H1 (cell line): ENCODE measurements around the gene RBP4. TPM values are rescaled to one million over a fixed set of nuclear protein-coding genes. Genes with fewer than 3 reads are reported as not detected.

Experiments
- CTCF ChIA-PET: fragments of 300-600 bp; sonication (Branson Sonifier 250); formaldehyde crosslinking; loops from one replicate; lab custom pipeline; 2021; ENCODE audit not compliant: partially characterized antibody; lab: Charles Lee
- POLR2A ChIA-PET: fragments of 300-600 bp; sonication (Branson Sonifier 250); formaldehyde crosslinking; loops from one replicate; lab custom pipeline; 2021; ENCODE audit warnings: inconsistent platforms; ENCODE audit not compliant: partially characterized antibody; lab: Charles Lee
- DNase-seq, 2 experiments: peaks; one replicate each; pipeline versions ENCODE4 v3.0.0 to v3.0.0-alpha.2; 2010 to 2022; ENCODE audit warnings: low spot score in 2 of 2, low read depth in 1 of 2, mixed read lengths in 1 of 2
- FAIRE-seq: peaks from 2 replicates; lab custom pipeline; 2011; peaks lifted over from hg19 to GRCh38; lab: Jason Lieb, UNC
- H2AFZ ChIP-seq: 2 replicates; pipeline ENCODE4 v1.8.1; 2012; ENCODE audit warnings: low read length, inconsistent platforms
- H2AK5ac ChIP-seq: 2 replicates; pipeline ENCODE4 v1.6.1; 2013; ENCODE audit warnings: low read depth, low read length
- H2BK120ac ChIP-seq: replicated peaks from 2 replicates; pipeline ENCODE3; 2013; ENCODE audit warnings: low read depth, low read length, inconsistent platforms
- H2BK12ac ChIP-seq: 2 replicates; pipeline ENCODE4 v1.6.1; 2013; ENCODE audit warnings: low read depth, low read length
- H2BK15ac ChIP-seq: 2 replicates; pipeline ENCODE4 v1.6.1; 2013; ENCODE audit warnings: low read length
- H2BK20ac ChIP-seq: 2 replicates; pipeline ENCODE4 v1.6.1; 2013; ENCODE audit warnings: low read length
- H2BK5ac ChIP-seq: 2 replicates; pipeline ENCODE4 v1.6.1; 2013; ENCODE audit warnings: low read depth, low read length
- H3K14ac ChIP-seq: 2 replicates; pipeline ENCODE4 v1.6.1; 2013; ENCODE audit warnings: inconsistent platforms; ENCODE audit not compliant: insufficient read length
- H3K18ac ChIP-seq: 2 replicates; pipeline ENCODE4 v1.6.1; 2013; ENCODE audit warnings: low read length; ENCODE audit errors: extremely low read depth
- H3K23ac ChIP-seq: 2 replicates; pipeline ENCODE4 v1.6.1; 2013; ENCODE audit warnings: inconsistent platforms; ENCODE audit not compliant: insufficient read length
- H3K23me2 ChIP-seq: 2 replicates; pipeline ENCODE4 v1.6.1; 2013; ENCODE audit warnings: low read depth, low read length
- H3K27ac ChIP-seq: 2 replicates; pipeline ENCODE4 v1.6.1; 2011; ENCODE audit warnings: low read depth, low read length, inconsistent platforms
- H3K27me3 ChIP-seq, 4 experiments: replicated peaks in 1 of 4; 1 replicate in 1 of 4; 2 replicates in 3 of 4; pipeline versions ENCODE4 v1.6.1 to v1.8.1; 2011 to 2013; ENCODE audit warnings: low read length in 3 of 4, mild to moderate bottlenecking in 3 of 4, inconsistent platforms in 2 of 4, mixed read lengths in 2 of 4, moderate library complexity in 1 of 4; ENCODE audit not compliant: control insufficient read depth in 3 of 4, insufficient read depth in 3 of 4; ENCODE audit errors: extremely low read depth in 1 of 4
- H3K36me3 ChIP-seq, 4 experiments: 2 replicates each; pipeline versions ENCODE4 v1.6.1 to v1.8.1; 2011 to 2013; ENCODE audit warnings: mild to moderate bottlenecking in 4 of 4, low read length in 3 of 4, moderate library complexity in 2 of 4, control low read depth in 1 of 4, inconsistent platforms in 1 of 4; ENCODE audit not compliant: insufficient read depth in 4 of 4, control insufficient read depth in 2 of 4
- H3K4ac ChIP-seq: replicated peaks from 2 replicates; pipeline ENCODE3; 2013; ENCODE audit warnings: low read length, low read depth, mixed read lengths, inconsistent platforms; ENCODE audit not compliant: insufficient read length
- H3K4me1 ChIP-seq, 4 experiments: replicated peaks in 1 of 4; 1 replicate in 1 of 4; 2 replicates in 3 of 4; pipeline versions ENCODE4 v1.6.1 to v1.8.1; 2011 to 2013; ENCODE audit warnings: low read length in 3 of 4, inconsistent platforms in 2 of 4, mixed read lengths in 1 of 4; ENCODE audit not compliant: insufficient read depth in 4 of 4, control insufficient read depth in 3 of 4
- H3K4me2 ChIP-seq, 2 experiments: 2 replicates each; pipeline versions ENCODE4 v1.6.1 to v1.8.1; 2011 to 2013; ENCODE audit warnings: low read depth in 2 of 2, low read length in 2 of 2, control low read depth in 1 of 2, inconsistent platforms in 1 of 2, mild to moderate bottlenecking in 1 of 2; ENCODE audit not compliant: insufficient read depth in 1 of 2
- H3K4me3 ChIP-seq, 4 experiments: fragments of 200-600, 300-600 bp in 1 of 4; sonication (generic), shearing (Covaris generic), sonication (Bioruptor Twin) in 1 of 4; 2 replicates each; pipeline versions ENCODE4 v1.5.1 to v1.8.1; 2011 to 2016; ENCODE audit warnings: low read length in 4 of 4, low read depth in 3 of 4, control low read depth in 2 of 4, inconsistent platforms in 2 of 4, mild to moderate bottlenecking in 2 of 4, mixed read lengths in 1 of 4, moderate library complexity in 1 of 4; ENCODE audit not compliant: insufficient read depth in 2 of 4; ENCODE audit errors: extremely low read depth in 1 of 4
- H3K56ac ChIP-seq: replicated peaks from 2 replicates; pipeline ENCODE3; 2013; ENCODE audit warnings: low read depth, mild to moderate bottlenecking, mixed read lengths, low read length, inconsistent platforms; ENCODE audit not compliant: insufficient read length
- H3K79me1 ChIP-seq: 2 replicates; pipeline ENCODE4 v1.6.1; 2013; ENCODE audit warnings: low read depth, low read length, control low read depth
- H3K79me2 ChIP-seq, 2 experiments: 2 replicates each; pipeline versions ENCODE4 v1.6.1 to v1.8.1; 2012 to 2013; ENCODE audit warnings: low read length in 2 of 2, mild to moderate bottlenecking in 2 of 2, inconsistent platforms in 1 of 2; ENCODE audit not compliant: insufficient read depth in 2 of 2, control insufficient read depth in 1 of 2
- H3K9ac ChIP-seq, 4 experiments: replicated peaks in 1 of 4; 1 replicate in 1 of 4; 2 replicates in 3 of 4; pipeline versions ENCODE4 v1.6.1 to v1.8.1; 2011 to 2013; ENCODE audit warnings: low read depth in 3 of 4, low read length in 3 of 4, control low read depth in 2 of 4, mild to moderate bottlenecking in 2 of 4, moderate library complexity in 2 of 4, inconsistent platforms in 1 of 4; ENCODE audit errors: extremely low read depth in 1 of 4
- H3K9me3 ChIP-seq, 2 experiments: 2 replicates each; pipeline versions ENCODE4 v1.6.1 to v1.8.1; 2012 to 2013; ENCODE audit warnings: mild to moderate bottlenecking in 2 of 2, moderate library complexity in 2 of 2, control low read depth in 1 of 2, inconsistent platforms in 1 of 2, low read depth in 1 of 2, low read length in 1 of 2, mixed read lengths in 1 of 2; ENCODE audit not compliant: insufficient read depth in 2 of 2
- H4K20me1 ChIP-seq, 2 experiments: replicated peaks in 1 of 2; 2 replicates each; pipeline versions ENCODE3 to v1.8.1; 2011 to 2013; ENCODE audit warnings: inconsistent platforms in 2 of 2, low read length in 2 of 2, mild to moderate bottlenecking in 1 of 2; ENCODE audit not compliant: insufficient read depth in 2 of 2, control insufficient read depth in 1 of 2
- H4K5ac ChIP-seq: 2 replicates; pipeline ENCODE4 v1.6.1; 2013; ENCODE audit warnings: low read length, low read depth, mixed read lengths, inconsistent platforms; ENCODE audit not compliant: insufficient read length
- H4K8ac ChIP-seq: 2 replicates; pipeline ENCODE4 v1.8.0; 2013; ENCODE audit warnings: mild to moderate bottlenecking, moderate library complexity, low read length, inconsistent platforms; ENCODE audit not compliant: insufficient read depth; ENCODE audit errors: extremely low read depth
- H4K91ac ChIP-seq: replicated peaks from 2 replicates; pipeline ENCODE3; 2013; ENCODE audit warnings: low read length, mixed read lengths, inconsistent platforms; ENCODE audit not compliant: insufficient read length
- KDM1A ChIP-seq: fragments of 200-600, 300-600 bp; sonication (generic); IDR thresholded peaks from 2 replicates; pipeline ENCODE4 v1.7.1; 2016; ENCODE audit warnings: mild to moderate bottlenecking, low read length, borderline replicate concordance
- MAFK ChIP-seq: IDR thresholded peaks from 2 replicates; pipeline ENCODE4 v1.6.1; 2012; ENCODE audit warnings: low read depth, mild to moderate bottlenecking, improper control_type of control experiment, low read length
- PHF8 ChIP-seq: fragments of 200-600 bp; sonication (generic); conservative IDR thresholded peaks from 2 replicates; pipeline ENCODE4 v1.7.1; 2012; ENCODE audit warnings: low read depth, mild to moderate bottlenecking, inconsistent platforms, low read length, moderate library complexity
- WGBS, 2 experiments: shearing (Covaris generic) in 1 of 2; methylation state at CpG; one replicate each; pipeline versions ENCODE4 v1.1.6 to v1.1.7; 2013 to 2015; ENCODE audit warnings: low lambda C conversion rate in 2 of 2, mixed read lengths in 2 of 2, inconsistent platforms in 1 of 2, low coverage in 1 of 2, missing lambda C conversion rate in 1 of 2; ENCODE audit not compliant: insufficient replicate concordance in 2 of 2, insufficient coverage in 1 of 2, insufficient read length in 1 of 2; ENCODE audit errors: extremely low coverage in 1 of 2, missing lambda C conversion rate in 1 of 2; 5-methylcytosine and 5-hydroxymethylcytosine counted together
- polyA plus RNA-seq, 7 experiments: library from polyadenylated mRNA; depleted of rRNA in 3 of 7; stranded (reverse) in 5 of 7; unstranded in 2 of 7; fragments of >200 nt in 5 of 7; fragments of 200-250 nt in 2 of 7; gene quantifications; 1 replicate in 5 of 7; 2 replicates in 1 of 7; 4 replicates in 1 of 7; pipeline versions ENCODE4 v1.2.1 to v1.2.3, GENCODE V29; 2011 to 2013; ENCODE audit warnings: missing spikeins in 2 of 7, mixed read lengths in 2 of 7
- total RNA-seq: library from RNA; stranded (reverse); fragmentation: NEBNext Ultra II Directional; extraction: Animal tissue kit (Norgen Biotek cat#: 25700); gene quantifications from 2 replicates; pipeline ENCODE4 v1.2.1, GENCODE V29; 2021
- TF ChIP-seq, protein P1 (sequence below): IDR thresholded peaks from 2 replicates; pipeline ENCODE4 v1.6.1; 2012; ENCODE audit warnings: low read length, inconsistent platforms
- TF ChIP-seq, protein P2 (sequence below), 3 experiments: IDR thresholded peaks; 1 replicate in 2 of 3; 2 replicates in 1 of 3; pipeline versions ENCODE4 v1.5.1 to v1.6.1; 2011; ENCODE audit warnings: low read length in 3 of 3, mild to moderate bottlenecking in 3 of 3, inconsistent platforms in 2 of 3, low read depth in 1 of 3, moderate library complexity in 1 of 3; ENCODE audit not compliant: insufficient read depth in 1 of 3; ENCODE audit errors: control extremely low read depth in 1 of 3
- TF ChIP-seq, protein P3 (sequence below): IDR thresholded peaks from 2 replicates; pipeline ENCODE4 v1.6.1; 2012; ENCODE audit warnings: inconsistent platforms

Gene RBP4
- total and polyA plus RNA-seq, 2 of the 8 experiments (the other 6 are each of a cell fraction or from before 2014, with no cell fraction given), result 0.42 to 0.97 TPM

DNA sequence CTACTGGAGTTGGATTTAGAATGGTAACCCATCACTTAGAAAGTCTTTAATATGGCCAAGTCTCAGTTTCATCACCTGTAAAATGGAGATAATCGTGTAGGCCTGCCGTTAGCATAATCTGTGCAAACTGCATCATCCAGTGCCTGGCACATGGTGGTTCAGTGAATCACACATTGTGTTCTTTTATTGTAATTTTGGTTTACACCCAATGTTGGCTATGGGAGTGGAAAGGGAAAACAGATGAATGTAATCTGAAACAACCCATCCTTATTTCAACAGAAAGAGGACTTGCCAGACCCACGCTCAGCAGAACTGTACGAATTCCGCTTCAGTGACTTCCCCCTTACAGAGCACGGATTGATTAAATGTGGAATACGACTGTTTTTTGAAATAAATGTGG lies 38.8 kb upstream of the RBP4 start:
- Histone ChIP-seq H3K27ac (no peak overlapping the region), H2BK12ac (no peak overlapping the region), H3K4ac (no peak overlapping the region), H2BK5ac (no peak overlapping the region), H3K79me2 (no peaks in the 10 kb centered on the region), H3K4me1 (no peaks in the 10 kb centered on the region), H3K79me1 (no peaks in the 10 kb centered on the region), H4K8ac (no peak overlapping the region), H3K9me3 (no peaks in the 10 kb centered on the region), H3K18ac (no peak overlapping the region), H3K4me3 (no peak overlapping the region), H2BK20ac (no peak overlapping the region), H3K4me2 (no peak overlapping the region), H2AFZ (no peak overlapping the region), H4K20me1 (no peaks in the 10 kb centered on the region), H3K23me2 (no peaks in the 10 kb centered on the region), H3K23ac (no peak overlapping the region), H3K56ac (no peak overlapping the region), H3K14ac (no peak overlapping the region), H3K27me3 (no peaks in the 10 kb centered on the region), H3K9ac (no peak overlapping the region), H4K91ac (no peak overlapping the region), H3K36me3 (no peaks in the 10 kb centered on the region), H4K5ac (no peak overlapping the region), H2BK120ac (no peak overlapping the region), H2BK15ac (no peak overlapping the region), H2AK5ac (no peak overlapping the region)
- FAIRE-seq (no peak), DNase-seq (no peak)
- ChIA-PET POLR2A (no interaction called here), CTCF (interaction anchor here (1.0 kb wide), 1 partner anchor 9 kb away, joined by 3 read pairs; no protein-coding TSS in a partner anchor)
- 91% methylated on average over 7 of the region's 7 CpGs; no CpG with 5 or more reads in 1 of the 2 experiments for WGBS, 2 experiments
- TF ChIP-seq, protein P1, sequence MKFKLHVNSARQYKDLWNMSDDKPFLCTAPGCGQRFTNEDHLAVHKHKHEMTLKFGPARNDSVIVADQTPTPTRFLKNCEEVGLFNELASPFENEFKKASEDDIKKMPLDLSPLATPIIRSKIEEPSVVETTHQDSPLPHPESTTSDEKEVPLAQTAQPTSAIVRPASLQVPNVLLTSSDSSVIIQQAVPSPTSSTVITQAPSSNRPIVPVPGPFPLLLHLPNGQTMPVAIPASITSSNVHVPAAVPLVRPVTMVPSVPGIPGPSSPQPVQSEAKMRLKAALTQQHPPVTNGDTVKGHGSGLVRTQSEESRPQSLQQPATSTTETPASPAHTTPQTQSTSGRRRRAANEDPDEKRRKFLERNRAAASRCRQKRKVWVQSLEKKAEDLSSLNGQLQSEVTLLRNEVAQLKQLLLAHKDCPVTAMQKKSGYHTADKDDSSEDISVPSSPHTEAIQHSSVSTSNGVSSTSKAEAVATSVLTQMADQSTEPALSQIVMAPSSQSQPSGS, result no peak
- TF ChIP-seq, protein P2, sequence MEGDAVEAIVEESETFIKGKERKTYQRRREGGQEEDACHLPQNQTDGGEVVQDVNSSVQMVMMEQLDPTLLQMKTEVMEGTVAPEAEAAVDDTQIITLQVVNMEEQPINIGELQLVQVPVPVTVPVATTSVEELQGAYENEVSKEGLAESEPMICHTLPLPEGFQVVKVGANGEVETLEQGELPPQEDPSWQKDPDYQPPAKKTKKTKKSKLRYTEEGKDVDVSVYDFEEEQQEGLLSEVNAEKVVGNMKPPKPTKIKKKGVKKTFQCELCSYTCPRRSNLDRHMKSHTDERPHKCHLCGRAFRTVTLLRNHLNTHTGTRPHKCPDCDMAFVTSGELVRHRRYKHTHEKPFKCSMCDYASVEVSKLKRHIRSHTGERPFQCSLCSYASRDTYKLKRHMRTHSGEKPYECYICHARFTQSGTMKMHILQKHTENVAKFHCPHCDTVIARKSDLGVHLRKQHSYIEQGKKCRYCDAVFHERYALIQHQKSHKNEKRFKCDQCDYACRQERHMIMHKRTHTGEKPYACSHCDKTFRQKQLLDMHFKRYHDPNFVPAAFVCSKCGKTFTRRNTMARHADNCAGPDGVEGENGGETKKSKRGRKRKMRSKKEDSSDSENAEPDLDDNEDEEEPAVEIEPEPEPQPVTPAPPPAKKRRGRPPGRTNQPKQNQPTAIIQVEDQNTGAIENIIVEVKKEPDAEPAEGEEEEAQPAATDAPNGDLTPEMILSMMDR (IDR thresholded peaks at IDR 0.05; ENCODE audit: control extremely low read depth in 1 of 3, insufficient read depth in 1 of 3, low read depth in 1 of 3, low read length in 3 of 3), result no peak
- TF ChIP-seq, protein P3, sequence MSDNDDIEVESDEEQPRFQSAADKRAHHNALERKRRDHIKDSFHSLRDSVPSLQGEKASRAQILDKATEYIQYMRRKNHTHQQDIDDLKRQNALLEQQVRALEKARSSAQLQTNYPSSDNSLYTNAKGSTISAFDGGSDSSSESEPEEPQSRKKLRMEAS, result no peak
- TF ChIP-seq KDM1A (no peak), PHF8 (no peak), MAFK (no peak)
